ENCODE data around the gene CHN2.

CHN2 gene

DNA sequence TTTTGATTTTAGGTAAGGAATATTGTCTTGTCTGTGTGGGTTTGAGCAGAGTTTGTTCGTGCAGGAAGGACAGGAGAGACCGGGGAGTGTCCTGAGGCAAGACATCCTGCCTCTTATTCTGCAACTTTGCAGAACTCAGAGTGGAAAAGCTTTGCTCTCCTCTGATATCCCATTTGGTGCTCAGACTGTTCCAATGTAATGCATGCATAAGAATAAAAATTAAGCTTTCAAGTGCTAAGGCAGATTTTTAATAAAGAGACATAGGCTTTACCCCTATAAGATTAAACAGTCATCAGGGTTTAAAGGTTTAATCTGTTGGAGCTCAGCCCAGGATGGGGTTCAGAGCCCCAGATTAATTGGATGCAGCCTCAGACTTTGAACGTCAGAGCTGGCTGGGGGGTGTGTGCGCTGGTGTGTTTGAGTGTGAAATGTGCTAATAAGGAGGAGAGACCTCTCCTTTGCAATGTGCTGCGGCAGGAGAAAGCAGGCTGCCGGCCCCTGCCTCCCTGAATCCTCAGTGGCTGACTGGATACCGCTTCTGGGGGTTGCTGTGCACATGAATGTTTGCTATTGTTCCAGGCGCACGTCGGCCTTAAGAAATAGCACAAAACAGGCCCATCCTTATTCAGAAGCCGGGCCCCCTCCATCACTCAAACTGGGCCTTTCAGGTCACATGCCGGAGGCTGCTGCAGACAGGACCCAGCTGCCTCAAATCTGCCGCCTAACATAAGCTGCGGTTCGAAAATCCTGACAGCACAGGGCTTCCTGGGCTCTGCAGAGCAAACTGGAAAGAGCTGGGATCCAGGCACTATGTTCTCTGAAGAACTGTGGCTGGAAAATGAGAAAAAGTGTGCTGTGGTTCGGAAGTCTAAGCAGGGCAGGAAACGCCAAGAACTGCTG is 285.0 kb downstream of the CHN2 start:
- FAIRE-seq: no peak

- no peak for FAIRE-seq
Measured at GRCh38 chr7:29480451-29480850, 285.9 kb downstream of the CHN2 start.

DNA sequence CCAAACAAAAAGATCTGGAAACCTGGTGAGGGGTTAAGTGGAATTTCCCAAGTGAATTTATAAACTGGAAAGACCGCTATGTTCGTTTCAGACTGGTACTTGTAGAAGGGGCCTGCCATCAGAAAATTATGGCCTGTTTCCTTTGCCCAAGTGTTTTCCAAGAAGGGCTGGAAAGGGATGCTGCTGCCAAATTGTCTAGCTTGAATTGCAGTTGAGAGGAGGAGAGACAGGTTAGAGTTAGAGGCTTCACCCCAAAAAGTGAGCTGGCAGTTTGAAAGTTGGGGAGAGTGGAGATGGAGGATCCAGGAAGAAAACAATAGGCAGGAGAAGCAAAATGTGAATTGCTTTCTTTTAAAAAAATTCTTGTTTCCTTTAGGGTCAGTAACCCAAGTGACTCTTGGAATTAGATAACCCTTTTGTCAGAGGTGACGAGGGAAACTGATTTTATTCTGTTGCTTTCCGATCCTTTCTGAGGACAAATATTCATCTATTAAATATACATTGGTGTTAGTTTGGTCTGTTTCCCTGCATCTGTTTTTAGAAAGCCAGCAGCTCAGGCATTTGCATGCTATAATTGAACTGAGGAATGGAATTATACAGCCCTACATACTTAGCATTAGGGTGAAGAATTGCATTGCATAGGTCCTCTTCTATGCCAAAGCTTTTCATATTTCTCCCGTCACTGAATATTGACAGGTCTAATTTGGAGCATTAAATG is 286.5 kb downstream of the CHN2 start:
- FAIRE-seq: no peak

DNA sequence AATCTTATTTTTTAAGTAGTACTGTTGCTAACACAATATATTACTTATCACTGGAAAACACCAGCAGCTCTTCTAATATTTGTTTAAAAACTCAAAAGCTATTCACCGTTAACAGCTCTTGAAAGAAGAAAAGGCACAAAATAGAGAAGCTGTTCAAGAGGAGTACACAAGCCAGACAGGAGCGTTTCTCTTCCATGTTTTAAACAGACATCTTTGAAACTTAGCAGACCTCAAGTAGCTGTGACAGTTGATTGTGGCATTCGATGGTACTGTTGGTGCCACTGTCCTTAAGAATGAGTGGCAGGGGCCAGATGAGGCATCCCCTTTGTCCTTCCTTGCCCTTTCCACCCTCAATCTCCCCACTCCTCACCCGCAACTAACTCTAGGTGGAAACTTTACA is 287.5 kb downstream of the CHN2 start:
- no peak for FAIRE-seq

DNA sequence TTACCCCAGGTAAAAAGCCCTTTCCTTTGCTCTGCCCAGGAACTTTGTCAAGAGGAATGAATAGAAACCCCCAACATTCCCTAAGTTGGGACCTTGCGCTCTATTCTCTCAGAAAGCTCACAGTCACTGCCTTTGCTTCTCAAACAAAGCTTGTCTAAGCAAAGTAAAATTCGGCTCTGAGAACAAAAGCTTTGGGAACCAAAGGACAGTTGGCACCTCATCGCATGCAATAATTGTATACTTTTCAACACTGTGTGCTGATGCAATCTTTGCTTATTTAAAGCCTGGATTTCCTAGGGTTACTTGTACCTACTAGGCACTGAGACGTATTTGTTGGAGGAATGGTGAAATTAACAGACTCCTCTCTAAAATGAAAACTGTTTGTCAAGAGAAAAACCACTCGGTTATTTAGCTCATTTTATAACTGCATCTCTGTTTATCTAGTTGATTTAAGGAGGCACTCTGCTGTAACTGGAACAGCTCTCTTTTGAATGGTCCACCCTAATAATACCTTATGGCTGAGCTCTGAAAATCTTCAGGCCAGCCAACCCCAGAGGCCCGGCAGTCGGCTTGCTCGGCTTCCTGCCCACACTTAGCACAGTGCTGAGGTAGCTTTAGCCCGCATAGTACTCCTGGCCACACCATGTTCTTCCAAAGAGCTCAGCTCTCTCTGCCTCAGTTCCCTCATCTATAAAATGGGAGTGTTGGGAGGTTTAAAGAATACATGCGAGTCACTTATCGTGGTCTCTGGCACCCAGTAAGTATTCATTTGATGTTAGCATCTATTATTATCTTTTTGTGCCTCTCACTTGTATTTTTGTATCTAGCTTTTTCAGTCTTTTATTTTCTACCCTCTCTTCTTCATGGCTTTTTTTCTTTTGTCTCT is 288.9 kb downstream of the CHN2 start:
- FAIRE-seq: no peak

DNA sequence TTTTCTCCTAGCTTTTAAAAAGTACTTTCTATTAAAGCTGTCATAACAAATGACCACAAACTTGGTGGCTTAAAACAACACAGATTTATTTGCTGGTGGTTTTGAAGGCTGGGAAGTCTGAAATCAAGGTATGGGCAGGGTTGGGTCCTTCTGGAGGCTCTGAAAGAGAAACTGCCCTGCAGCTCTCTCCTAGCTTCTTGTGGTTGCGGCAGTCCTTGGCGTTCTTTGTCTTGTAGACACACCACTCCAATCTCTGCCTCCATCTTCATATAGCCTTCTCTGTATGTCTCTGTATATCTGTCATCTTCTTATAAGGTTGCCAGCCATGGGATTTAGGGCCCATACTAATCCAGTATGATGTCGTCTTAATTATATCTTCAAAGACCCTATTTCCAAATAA is 289.7 kb downstream of the CHN2 start:
- FAIRE-seq: no peak

DNA sequence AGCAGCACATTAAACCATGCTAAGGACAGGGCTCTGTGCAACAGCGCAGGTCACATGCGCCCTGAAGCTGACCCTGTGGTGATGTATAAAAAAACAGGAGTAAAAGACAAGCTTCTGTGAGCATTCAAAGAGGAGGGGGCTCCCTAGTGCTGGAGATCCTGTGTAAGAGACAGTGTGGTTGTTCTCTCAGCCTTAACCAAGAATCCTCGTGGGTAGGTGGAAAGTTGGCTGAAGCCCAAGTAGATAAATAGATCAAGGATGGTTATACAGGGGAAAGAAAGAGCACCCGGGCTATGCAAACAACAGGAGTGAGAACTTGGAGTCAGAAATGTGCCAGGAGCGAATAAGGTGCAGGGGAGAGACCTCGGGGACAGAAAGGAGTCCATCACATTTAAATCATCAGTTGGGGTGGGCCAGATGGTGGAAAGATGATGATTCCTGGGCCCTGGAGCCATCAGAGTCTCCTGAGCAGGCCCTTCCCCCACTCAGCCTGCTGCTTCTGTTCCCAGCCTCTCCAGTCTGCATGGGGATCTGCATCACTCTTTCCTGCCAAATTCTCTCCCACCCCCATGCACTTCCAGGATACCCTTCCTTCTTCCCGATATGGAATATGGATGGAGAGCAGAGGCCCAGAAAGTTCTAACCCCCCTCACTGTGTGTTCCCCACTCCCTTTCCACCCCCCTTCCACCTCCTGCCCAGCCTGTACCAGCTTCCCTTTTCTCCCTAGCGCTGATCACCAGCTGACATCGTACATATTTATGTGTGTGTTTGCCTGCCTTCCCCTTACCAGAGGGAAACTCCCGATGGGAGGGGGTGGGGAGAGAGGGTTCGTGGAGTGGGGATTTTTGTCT is 291.0 kb downstream of the CHN2 start:
- no peak for FAIRE-seq

DNA sequence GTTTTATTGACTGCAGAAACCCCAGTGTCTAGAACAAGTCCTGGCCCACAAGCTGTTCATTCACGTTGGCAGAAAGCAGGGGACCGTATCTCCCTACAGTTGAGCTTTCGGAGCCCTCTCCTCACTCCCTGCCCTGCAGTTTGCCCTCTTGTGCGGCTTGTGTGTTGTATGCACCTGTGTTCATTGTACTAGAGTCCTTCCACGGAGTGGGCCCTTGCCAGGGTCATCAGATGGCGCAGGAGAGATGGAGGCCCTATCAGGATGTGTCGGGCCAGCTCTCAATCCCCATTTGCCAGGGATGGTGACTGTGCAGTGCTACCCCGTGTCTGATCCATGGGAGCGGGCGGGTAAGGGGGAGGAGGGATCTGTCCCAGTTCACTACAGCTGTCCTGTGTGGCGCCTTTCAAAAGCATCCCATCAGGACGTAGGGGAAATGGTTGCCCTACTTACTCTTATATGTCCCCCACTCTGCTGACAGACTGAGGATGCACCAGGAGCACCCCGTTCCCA is 291.7 kb downstream of the CHN2 start:
- FAIRE-seq: no peak

DNA sequence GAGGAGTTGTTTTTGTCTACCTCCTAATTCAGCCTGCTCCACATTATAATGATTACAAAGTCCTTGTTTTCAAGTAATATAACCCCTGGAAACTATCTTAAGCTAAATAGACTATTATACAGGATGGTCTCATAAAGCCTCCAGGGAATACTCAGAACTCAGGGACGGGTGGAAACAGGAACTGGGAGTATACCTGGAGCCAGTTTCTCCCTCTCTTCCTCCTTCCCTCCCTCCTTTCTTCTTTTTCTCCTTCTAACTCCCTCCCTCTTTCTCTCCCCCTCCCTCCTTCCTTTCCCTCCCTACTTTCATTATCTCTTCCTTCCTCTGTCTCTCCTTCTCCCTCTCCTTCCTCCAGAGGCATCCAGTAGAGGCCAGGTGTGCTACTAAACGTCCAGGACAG is 292.8 kb downstream of the CHN2 start:
- FAIRE-seq: no peak

DNA sequence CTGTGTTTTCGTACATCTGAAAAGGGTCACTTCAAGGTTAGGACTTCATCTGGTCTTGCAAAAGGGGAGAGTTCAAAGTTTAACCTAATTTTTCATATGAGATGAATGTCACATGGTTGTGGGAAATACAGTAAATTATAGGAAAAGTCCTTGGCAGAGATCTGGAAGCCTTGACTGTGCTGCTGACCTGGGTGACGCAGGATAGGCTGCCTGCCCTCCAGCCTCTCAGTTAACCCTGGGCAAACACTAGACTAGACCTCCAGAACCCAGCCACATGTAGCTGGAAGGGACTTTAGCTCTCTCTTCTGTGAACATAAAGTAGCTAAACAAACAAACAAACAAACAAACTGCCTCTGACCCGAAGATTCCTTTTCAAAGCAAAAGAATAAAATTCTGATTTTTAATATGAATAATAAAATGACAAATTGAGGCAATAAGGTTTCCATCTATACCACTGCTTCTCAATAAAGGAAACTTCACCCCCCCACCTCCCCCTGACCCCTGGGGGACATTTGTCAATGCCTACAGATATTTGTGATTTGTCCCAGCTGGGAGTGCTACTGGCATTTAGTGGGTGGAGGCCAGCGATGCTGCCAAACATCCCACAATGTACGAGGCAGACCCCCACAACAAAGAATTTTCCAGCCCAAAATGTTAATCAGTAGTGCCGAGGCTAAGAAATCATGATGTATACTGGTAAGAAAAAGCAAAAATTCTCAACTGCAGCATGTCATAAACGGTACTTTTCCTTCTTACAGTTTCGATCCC is 293.8 kb downstream of the CHN2 start:
- FAIRE-seq: no peak

DNA sequence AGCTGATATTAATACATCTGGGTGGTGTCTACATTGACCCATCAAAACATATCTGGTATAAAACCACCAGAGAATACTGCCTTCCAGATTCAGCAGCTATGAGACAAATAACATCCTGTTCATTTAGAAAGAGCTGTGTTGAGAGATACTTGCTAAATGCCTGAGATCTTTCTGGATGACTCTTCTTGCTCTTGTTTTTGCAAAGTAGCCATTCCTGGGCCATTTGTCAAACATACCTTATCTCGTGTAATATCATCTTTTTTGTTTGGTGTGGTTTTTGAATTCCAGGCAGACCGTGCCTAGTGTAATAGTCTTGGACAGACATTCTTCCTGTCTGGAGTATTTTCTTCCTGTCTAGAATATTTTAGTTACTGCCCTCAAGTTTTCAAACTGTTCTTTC is 294.4 kb downstream of the CHN2 start:
- FAIRE-seq: no peak

DNA sequence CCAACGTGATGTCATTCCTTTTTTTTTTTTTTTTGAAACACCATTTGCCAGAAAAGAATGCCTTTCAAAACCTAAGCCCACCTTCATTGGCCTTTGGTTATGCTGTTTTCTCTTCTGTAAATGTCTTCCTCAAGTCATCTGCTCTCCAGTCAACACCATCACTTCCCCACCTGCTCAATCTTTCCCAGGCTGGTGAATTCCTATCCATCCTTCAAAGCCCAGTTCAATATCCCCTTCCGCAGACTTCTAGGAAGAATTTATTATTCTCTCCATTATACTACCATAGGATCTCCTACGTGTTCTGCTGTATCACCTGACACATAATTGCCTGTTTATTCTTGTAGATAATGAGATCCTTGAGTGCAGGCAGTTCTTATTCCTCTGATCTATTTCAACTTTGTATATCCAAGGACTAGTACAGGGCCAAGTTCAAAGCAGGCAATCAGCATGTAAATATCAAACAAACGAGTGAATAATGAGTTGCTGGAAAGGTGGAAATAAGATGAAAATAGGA is 295.6 kb downstream of the CHN2 start:
- FAIRE-seq: no peak

DNA sequence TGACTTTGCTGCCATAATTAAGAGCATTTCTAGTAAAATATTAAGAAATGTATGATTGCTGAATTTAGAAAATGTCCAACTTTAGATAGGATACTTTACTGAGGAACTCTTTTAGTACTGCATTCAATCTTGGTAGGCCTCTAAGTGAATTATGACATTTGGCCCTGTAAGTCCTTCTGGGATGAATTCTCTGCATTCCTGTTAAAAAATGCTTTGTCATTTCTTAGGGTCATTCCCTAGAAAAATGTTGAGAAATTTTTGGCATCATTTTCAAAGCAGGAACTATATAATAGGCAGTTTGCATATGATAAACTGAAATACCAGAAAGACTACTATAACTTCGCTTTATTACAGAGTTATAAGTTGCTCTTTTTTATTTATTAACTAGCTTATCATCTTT is 299.8 kb downstream of the CHN2 start:
- FAIRE-seq: no peak

- no peak for FAIRE-seq
Measured at GRCh38 chr7:29495653-29496052, 301.1 kb downstream of the CHN2 start.

DNA sequence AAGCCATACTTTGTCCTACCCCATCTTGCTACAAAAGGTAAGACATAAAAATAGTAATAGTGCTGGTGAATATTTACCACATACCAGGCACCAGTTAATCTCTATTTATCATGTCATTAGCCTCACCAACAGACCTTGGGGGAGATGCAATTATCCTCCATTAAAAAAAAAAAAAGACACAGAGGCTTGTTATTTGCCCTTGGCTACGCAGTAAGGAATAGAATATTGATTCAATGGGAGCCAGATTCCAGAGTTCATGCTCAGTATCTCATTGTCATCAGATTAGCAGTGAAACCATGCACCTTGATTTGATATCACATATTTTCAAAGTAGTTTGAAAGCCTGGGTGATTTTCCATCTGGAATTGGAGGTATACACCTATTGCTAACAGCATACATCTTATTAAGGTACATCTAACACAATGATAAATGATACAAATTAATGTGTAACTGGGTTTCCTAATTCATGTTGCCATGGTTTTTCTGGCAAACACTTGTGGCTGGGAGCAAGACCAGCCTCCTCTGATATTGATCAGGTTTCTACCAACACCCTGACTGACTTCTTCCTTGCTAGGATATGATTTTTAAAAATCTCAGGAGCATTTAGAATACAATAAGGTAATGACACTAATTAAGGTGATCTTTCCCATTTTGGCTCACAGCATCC is 301.9 kb downstream of the CHN2 start:
- no peak for FAIRE-seq

GRCh38 chr7:29499932-29500331 is 305.4 kb downstream of the CHN2 start:
- no peak for FAIRE-seq

GRCh38 chr7:29500719-29501118 is 306.1 kb downstream of the CHN2 start:
- FAIRE-seq: no peak

DNA sequence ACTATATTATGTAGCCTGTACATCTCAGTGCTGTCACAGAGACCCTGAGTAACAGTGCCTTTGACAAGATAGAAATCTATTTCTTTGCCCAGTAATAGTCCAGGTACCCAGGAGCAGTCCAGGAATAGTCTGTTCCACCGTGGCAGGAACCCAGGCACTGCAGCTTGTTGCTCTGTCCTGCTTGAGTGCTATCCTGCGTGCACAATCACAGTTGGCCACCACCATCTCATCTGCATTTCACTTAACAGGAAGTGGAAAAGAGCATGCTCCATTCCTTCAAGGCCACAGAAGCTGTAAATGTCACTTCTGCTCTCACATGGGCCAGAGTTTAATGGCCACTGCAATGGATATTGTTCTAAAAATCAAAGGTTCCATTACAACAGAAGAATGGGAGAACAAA is 307.6 kb downstream of the CHN2 start:
- FAIRE-seq: no peak

DNA sequence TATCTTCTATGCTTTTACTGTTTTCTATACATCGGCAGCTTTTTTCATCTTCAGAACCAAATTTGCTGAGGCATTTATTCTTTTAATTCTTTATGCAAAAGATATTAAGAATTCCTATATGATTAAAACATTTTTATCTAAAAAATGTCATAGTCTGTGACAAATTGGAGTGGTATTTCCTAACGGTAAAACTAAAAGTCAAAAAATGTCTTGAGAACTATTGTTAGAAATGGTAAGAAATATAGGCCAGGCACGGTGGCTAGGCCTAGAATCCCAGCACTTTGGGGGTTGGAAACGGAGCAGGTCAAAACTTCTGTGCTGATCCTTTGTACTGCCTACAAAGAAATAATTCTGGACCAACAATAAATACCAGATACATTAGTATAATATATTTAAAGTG is 311.4 kb downstream of the CHN2 start:
- no peak for FAIRE-seq

DNA sequence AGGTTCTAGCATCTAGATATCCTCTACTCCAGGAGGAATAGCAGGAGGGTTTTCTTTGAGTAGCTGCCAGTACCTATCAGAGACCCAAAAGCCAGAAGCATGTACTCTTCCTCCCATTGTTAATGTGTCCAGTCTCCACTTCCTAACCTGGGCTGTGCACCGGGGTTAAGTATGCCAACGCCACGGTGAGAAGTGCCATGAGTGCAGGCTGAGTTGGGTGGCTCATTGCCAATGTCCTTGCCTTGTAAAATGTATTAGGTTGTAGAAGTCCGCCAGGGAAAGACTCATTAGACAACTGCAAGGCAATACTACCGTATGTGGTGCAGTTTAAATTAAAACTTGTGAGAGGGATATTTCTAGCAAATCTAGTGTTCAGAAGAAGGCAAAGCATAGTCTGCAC is 314.0 kb downstream of the CHN2 start:
- no peak for FAIRE-seq

DNA sequence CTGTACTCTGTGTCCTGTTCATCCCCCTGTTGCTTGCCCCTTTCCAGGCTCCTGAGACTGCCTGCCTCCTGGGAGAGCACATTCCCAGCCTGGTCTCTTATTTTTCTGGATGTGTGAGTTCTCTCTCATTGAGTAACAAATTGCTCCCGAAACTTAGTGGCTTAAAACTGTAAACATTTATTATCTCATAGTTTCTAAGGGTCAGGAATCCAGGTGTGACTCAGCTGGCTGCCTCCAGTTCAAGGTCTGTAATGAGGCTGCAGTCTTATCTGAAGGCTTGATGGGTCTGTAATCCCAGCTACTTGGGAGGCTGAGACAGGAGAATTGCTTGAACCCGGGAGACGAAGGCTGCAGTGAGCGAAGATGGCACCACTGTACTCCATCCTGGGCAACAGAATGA is 315.5 kb downstream of the CHN2 start:
- FAIRE-seq: no peak
